Upper lobe of left lung (tissue), 4 donors: ENCODE results near the gene TAF5.

Experiments
- EP300 ChIP-seq, 4 donors: sonication (generic); formaldehyde crosslinking; IDR thresholded peaks; one replicate each; pipeline ENCODE4 v1.5.1; 2017; ENCODE audit warnings: antibody characterized with exemption in 4 of 4, control low read depth in 2 of 4
- POLR2A ChIP-seq, 4 donors: fragments of 450-650 bp; IDR thresholded peaks; one replicate each; pipeline ENCODE4 v1.5.1; 2016 to 2017; ENCODE audit warnings: antibody characterized with exemption in 4 of 4, mild to moderate bottlenecking in 2 of 4
- TF ChIP-seq, protein P1 (sequence below), 6 experiments: fragments of 450-650 bp in 4 of 6; fragments of 200-600 bp in 2 of 6; sonication (generic) in 2 of 6; IDR thresholded peaks; one replicate each; pipeline ENCODE4 v1.5.1; 2016 to 2019; ENCODE audit warnings: antibody characterized with exemption in 6 of 6

DNA sequence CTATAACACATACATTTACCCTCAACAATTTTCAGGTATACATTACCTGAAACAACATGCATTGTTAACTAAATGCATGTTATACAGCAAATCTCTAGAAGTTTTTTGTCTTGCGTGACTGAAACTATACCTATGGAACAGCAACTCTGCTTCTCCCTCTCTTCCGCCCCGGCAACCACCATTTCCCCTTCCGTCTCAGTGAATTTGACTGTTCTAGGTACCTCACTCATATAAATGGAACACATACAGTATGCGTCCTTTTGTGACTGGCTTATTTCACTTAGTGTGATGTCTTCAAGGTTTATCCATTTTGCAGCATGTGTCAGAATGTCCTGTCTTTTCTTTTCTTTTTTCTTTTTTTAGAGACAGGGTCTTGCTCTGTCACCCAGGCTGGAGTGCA, 61.9 kb downstream of the TAF5 start:
- TF ChIP-seq POLR2A (IDR thresholded peaks at IDR 0.05) (no peak), EP300 (IDR thresholded peaks at IDR 0.05) (no peak)
- TF ChIP-seq, protein P1, sequence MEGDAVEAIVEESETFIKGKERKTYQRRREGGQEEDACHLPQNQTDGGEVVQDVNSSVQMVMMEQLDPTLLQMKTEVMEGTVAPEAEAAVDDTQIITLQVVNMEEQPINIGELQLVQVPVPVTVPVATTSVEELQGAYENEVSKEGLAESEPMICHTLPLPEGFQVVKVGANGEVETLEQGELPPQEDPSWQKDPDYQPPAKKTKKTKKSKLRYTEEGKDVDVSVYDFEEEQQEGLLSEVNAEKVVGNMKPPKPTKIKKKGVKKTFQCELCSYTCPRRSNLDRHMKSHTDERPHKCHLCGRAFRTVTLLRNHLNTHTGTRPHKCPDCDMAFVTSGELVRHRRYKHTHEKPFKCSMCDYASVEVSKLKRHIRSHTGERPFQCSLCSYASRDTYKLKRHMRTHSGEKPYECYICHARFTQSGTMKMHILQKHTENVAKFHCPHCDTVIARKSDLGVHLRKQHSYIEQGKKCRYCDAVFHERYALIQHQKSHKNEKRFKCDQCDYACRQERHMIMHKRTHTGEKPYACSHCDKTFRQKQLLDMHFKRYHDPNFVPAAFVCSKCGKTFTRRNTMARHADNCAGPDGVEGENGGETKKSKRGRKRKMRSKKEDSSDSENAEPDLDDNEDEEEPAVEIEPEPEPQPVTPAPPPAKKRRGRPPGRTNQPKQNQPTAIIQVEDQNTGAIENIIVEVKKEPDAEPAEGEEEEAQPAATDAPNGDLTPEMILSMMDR (IDR thresholded peaks at IDR 0.05), result no peak
